Left ventricle myocardium inferior (tissue), 1 donor: ENCODE data around the gene PFKL. TPM values are rescaled to one million over a fixed set of nuclear protein-coding genes. Genes with fewer than 3 reads are reported as not detected.

ENCODE experiments used
- DNase-seq: peaks from one replicate; pipeline ENCODE4 v3.0.0-alpha.2; 2020
- H3K27ac ChIP-seq: fragments of 200-600 bp; replicated peaks from 2 replicates; pipeline ENCODE4 v1.8.0; 2021
- H3K27me3 ChIP-seq: fragments of 200-600 bp; 2 replicates; pipeline ENCODE4 v1.8.0; 2021; ENCODE audit warnings: low read depth
- H3K36me3 ChIP-seq: fragments of 200-600 bp; 2 replicates; pipeline ENCODE4 v1.8.0; 2021
- H3K4me1 ChIP-seq: fragments of 200-600 bp; 2 replicates; pipeline ENCODE4 v1.8.0; 2021
- H3K4me3 ChIP-seq: fragments of 200-600 bp; 2 replicates; pipeline ENCODE4 v1.8.0; 2021; ENCODE audit warnings: mild to moderate bottlenecking, moderate library complexity
- H3K9me3 ChIP-seq: fragments of 200-600 bp; replicated peaks from 2 replicates; pipeline ENCODE4 v1.8.0; 2021
- intact Hi-C: fragments of 100-400 bp; cut with micrococcal nuclease; formaldehyde crosslinking; loops from one replicate; pipeline ENCODE4 v1.11.0; 2022
- total RNA-seq: library from RNA; stranded (reverse); fragmentation: NEBNext Ultra II Directional; extraction: Animal tissue kit (Norgen Biotek cat#: 25700); gene quantifications from one replicate; pipeline ENCODE4 v1.2.1, GENCODE V29; 2021
- TF ChIP-seq, protein P1 (sequence below): fragments of 200-600 bp; IDR thresholded peaks from 2 replicates; pipeline ENCODE4 v1.8.0; 2021; ENCODE audit warnings: antibody characterized with exemption, mild to moderate bottlenecking, borderline replicate concordance
- donor health status: DM: no; HTN: yes; CAD: no; lungs with severe emphysema.

The PFKL gene
- total RNA-seq, 1 donor from 2014 or later = 47.7 TPM

DNA sequence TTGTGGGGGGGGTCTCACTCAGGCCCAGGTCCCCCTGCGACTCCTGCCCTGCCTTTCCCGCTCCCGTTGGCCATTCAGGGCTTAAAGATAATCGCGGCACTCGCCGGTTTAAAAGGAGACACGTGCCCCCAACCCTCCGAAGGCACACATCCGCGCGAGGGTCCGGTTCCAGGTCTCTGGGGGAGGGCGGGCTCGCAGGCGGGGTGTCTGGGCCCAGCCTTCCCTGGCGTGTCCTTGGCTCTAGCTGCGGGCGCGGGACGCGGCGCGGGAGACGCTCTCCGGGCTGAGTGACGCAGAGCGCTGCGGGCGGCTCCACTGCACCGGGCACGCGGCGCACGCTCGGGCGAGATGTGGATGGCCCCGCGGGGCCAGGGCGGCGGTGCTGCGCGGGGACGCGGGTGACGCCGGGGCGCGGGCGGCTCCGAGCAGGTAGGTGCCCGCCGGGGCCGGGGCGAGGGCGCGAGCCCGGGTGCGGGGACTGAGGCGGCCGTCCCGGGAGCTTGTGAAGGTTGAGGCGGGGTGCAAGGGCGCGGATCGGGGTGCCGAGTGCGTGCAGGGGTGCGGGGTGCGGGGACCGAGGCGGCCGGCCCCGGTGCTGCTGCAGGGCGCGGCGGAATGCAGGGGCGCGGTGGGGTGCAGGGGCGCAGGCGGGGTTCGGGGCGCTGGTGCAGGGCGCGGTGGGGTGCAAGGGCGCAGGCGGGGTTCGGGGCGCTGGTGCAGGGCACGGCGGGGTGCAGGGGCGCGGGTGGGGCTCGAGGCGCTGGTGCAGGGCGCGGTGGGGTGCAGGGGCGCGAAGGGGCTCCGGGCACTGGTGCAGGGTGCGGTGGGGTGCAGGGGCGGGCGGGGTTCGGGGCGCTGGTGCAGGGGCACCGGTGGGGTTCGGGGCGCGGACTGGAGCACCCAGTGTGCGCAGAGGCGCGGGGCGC is 50.3 kb downstream of the PFKL start:
- H3K27ac ChIP-seq = no peak overlapping the region
- peaks cover 4% of the 10 kb centered on the region for H3K4me1 ChIP-seq
- H3K36me3 ChIP-seq = no peaks in the 10 kb centered on the region
- peaks cover 85% of the 10 kb centered on the region for H3K27me3 ChIP-seq
- peak overlapping the region; percentile 29 for H3K4me3 ChIP-seq
- TF ChIP-seq, protein P1, sequence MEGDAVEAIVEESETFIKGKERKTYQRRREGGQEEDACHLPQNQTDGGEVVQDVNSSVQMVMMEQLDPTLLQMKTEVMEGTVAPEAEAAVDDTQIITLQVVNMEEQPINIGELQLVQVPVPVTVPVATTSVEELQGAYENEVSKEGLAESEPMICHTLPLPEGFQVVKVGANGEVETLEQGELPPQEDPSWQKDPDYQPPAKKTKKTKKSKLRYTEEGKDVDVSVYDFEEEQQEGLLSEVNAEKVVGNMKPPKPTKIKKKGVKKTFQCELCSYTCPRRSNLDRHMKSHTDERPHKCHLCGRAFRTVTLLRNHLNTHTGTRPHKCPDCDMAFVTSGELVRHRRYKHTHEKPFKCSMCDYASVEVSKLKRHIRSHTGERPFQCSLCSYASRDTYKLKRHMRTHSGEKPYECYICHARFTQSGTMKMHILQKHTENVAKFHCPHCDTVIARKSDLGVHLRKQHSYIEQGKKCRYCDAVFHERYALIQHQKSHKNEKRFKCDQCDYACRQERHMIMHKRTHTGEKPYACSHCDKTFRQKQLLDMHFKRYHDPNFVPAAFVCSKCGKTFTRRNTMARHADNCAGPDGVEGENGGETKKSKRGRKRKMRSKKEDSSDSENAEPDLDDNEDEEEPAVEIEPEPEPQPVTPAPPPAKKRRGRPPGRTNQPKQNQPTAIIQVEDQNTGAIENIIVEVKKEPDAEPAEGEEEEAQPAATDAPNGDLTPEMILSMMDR = no peak
- DNase-seq = no peak
- H3K9me3 ChIP-seq = no peaks in the 10 kb centered on the region
- intact Hi-C loops = no loop called here

DNA sequence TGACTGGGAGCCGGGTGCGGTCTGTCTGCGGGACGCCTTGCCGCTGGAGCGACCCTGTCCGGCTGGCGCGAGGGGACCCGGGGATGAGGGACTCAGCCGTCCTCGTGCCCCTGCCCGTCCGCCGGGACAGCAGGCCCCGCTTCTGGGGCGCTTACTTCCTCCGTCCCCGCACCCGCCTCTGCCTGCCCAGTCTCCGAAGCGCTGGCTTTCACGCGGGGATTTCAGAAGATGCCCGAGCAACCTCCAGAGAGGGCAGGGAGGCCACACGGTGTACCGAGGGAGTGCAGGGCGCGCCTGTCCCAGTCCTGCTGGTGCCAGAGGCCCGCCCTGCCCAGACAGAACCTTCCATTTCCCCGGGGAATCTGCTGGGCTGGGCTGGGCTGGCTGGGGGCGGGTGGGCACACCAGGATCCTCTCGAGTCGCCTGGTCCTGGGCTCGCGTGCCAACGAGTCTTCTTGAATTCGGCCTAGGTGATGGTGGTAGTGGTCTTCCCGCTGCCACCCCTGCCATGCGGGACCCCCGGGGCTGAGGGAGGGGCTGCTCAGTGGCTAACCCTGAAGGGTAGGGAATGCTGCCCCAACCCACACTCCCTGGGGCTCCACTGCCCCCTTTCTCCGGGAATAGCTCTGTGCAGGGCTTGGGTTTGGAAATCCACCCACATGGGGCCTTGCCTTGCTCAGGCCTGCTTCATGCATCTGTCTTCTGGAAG is 51.1 kb downstream of the PFKL start:
- no peak for DNase-seq
- Histone ChIP-seq H3K9me3 (no peaks in the 10 kb centered on the region), H3K4me3 (peak overlapping the region; percentile 11), H3K27me3 (peaks cover 83% of the 10 kb centered on the region), H3K36me3 (no peaks in the 10 kb centered on the region), H3K4me1 (peaks cover 4% of the 10 kb centered on the region), H3K27ac (no peak overlapping the region)
- intact Hi-C loops = no loop called here
- TF ChIP-seq, protein P1 = no peak

DNA sequence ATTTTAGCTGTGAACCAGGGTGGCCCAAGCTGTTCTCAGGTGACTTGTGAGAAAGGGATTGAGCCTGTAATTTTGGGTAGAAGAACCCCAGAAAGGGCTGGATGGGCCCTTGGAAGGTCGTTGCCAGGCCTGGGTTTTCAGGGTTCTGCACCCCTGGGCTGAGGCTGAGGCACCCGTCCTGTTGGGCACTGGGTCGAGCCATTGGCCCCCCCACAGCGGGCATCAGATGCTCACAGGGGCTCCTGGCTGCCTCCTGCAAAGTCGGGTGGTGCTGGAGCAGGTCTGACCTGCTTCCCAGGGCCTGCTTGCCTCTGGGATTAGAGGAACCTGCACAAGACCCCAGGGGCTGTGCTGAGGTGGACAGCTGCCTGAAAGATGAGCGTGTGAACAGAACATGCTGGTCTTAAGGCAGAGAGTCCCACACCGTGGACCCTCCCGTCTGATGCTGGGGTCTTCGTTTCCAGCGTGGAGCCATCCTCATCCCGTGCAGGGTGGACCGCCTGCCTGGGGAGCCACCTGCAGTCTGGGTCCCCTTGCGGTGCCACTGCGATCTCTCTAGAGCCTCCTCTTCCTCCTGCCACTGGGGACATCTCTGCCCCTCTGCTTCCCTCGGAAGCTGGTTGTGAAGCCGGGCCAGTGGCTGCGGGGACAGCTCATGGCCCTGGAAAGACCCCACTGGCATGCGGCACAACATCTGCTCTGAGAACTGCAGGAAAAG is 51.8 kb downstream of the PFKL start:
- H3K4me3 ChIP-seq = no peak overlapping the region
- DNase-seq = no peak
- H3K27ac ChIP-seq = no peak overlapping the region
- no peaks in the 10 kb centered on the region for H3K36me3 ChIP-seq
- TF ChIP-seq, protein P1 = no peak
- H3K27me3 ChIP-seq = peaks cover 78% of the 10 kb centered on the region
- peaks cover 4% of the 10 kb centered on the region for H3K4me1 ChIP-seq
- intact Hi-C loops = no loop called here
- H3K9me3 ChIP-seq = no peaks in the 10 kb centered on the region

DNA sequence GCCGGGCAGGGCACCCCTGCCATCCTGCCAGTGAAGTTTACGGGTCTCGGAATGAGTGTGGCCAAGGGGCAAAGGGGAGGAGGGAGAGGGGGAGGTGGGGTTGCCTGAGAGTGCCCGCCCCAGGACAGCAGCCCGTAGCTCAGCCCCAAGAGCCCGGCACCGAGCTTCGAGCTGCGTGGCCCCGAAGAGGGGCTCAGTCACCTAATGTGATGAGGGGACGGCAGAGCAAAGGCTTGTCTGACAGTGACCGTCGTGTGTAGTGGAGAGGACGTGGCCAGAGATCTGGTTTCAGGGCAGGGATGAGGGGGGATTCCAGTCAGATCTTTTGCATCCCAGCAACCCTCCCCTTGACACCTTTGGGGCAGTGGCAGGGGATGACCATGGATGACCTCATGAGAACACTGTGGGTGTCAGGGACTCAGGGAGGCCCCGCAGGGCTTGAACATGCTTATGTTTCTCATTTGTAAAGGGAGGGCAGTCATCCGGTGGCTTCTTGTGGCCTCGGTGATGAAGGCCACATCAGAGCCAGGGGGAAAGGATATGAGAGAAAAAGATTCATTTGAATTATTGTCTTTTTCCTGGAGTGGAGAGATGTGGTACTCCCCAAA is 52.5 kb downstream of the PFKL start:
- no peak for DNase-seq
- H3K27ac ChIP-seq = peak overlapping the region; percentile 69
- no peaks in the 10 kb centered on the region for H3K9me3 ChIP-seq
- no peak overlapping the region for H3K4me3 ChIP-seq
- no peaks in the 10 kb centered on the region for H3K36me3 ChIP-seq
- peaks cover 76% of the 10 kb centered on the region for H3K27me3 ChIP-seq
- peaks cover 4% of the 10 kb centered on the region for H3K4me1 ChIP-seq
- TF ChIP-seq, protein P1 = no peak
- intact Hi-C loops = no loop called here
